Measurements from ENCODE around the gene PTPN5. TPM values are rescaled to one million over a fixed set of nuclear protein-coding genes. Genes with fewer than 3 reads are reported as not detected.

PTPN5 gene
- total RNA-seq, 2 experiments from 2014 or later: not detected

- Mint-ChIP-seq H3K4me3 (no peak overlapping the region), H3K27me3 (peaks cover 9% of the 10 kb centered on the region), H3K27ac (no peak overlapping the region), H3K4me1 (ENCODE audit: low read depth) (peaks cover 28% of the 10 kb centered on the region), H3K9me3 (no peaks in the 10 kb centered on the region), H3K36me3 (ENCODE audit: low read depth) (no peaks in the 10 kb centered on the region)
- POLR2A ChIA-PET: interaction anchor here (1.0 kb wide), 1 partner anchor 44 kb away, joined by 3 read pairs; no protein-coding TSS in a partner anchor
- no peak for ATAC-seq
- no peak for TF ChIP-seq CTCF (IDR thresholded peaks at IDR 0.05)
- DNase-seq: no peak
- CTCF ChIA-PET: interaction anchor here (0.8 to 5.4 kb wide), 10 partner anchors 10 to 238 kb away, joined by 3 to 55 read pairs (median 6); partner anchors contain the start of gene TSG101
- intact Hi-C loops (cut with micrococcal nuclease): no loop called here
Observed at GRCh38 chr11:18765554-18765953, 26.0 kb downstream of the PTPN5 start.

GRCh38 chr11:18761741-18762140, 29.9 kb downstream of the PTPN5 start:
- intact Hi-C loops (cut with micrococcal nuclease): no loop called here
- ATAC-seq (no peak), DNase-seq (no peak)
- ChIA-PET POLR2A (no interaction called here), CTCF (interaction anchor here (1.0 to 5.4 kb wide), 4 partner anchors 14 to 89 kb away, joined by 3 to 55 read pairs (median 3); no protein-coding TSS in a partner anchor)
- peaks cover 9% of the 10 kb centered on the region for H3K4me1 Mint-ChIP-seq (ENCODE audit: low read depth)
- H3K36me3 Mint-ChIP-seq (ENCODE audit: low read depth): no peaks in the 10 kb centered on the region
- TF ChIP-seq CTCF (IDR thresholded peaks at IDR 0.05): no peak
- H3K9me3 Mint-ChIP-seq: no peaks in the 10 kb centered on the region
- H3K4me3 Mint-ChIP-seq: no peak overlapping the region
- H3K27me3 Mint-ChIP-seq: peaks cover 7% of the 10 kb centered on the region
- H3K27ac Mint-ChIP-seq: no peak overlapping the region

- ChIA-PET CTCF (interaction anchor here (1.1 to 1.3 kb wide), 2 partner anchors 18 to 39 kb away, joined by 3 read pairs; no protein-coding TSS in a partner anchor), POLR2A (no interaction called here)
- no peaks in the 10 kb centered on the region for H3K9me3 Mint-ChIP-seq
- intact Hi-C loops (cut with micrococcal nuclease): no loop called here
- H3K36me3 Mint-ChIP-seq (ENCODE audit: low read depth): no peaks in the 10 kb centered on the region
- peaks cover 7% of the 10 kb centered on the region for H3K27me3 Mint-ChIP-seq
- ATAC-seq: no peak
- no peak for TF ChIP-seq CTCF (IDR thresholded peaks at IDR 0.05)
- DNase-seq: no peak
- no peak overlapping the region for H3K27ac Mint-ChIP-seq
- H3K4me1 Mint-ChIP-seq (ENCODE audit: low read depth): peaks cover 9% of the 10 kb centered on the region
- no peak overlapping the region for H3K4me3 Mint-ChIP-seq
Observed at GRCh38 chr11:18761144-18761543, 30.5 kb downstream of the PTPN5 start.

GRCh38 chr11:18757811-18758210, 33.8 kb downstream of the PTPN5 start:
- no peaks in the 10 kb centered on the region for H3K36me3 Mint-ChIP-seq (ENCODE audit: low read depth)
- ChIA-PET CTCF (interaction anchor here (1.2 to 2.2 kb wide), 6 partner anchors 11 to 218 kb away, joined by 3 to 8 read pairs (median 8); no protein-coding TSS in a partner anchor), POLR2A (no interaction called here)
- ATAC-seq (no peak), DNase-seq (no peak)
- H3K4me3 Mint-ChIP-seq: no peak overlapping the region
- H3K4me1 Mint-ChIP-seq (ENCODE audit: low read depth): no peaks in the 10 kb centered on the region
- no peak overlapping the region for H3K27ac Mint-ChIP-seq
- no peak for TF ChIP-seq CTCF (IDR thresholded peaks at IDR 0.05)
- peaks cover 1% of the 10 kb centered on the region for H3K27me3 Mint-ChIP-seq
- intact Hi-C loops (cut with micrococcal nuclease): no loop called here
- H3K9me3 Mint-ChIP-seq: no peaks in the 10 kb centered on the region

- DNase-seq (no peak), ATAC-seq (no peak)
- Mint-ChIP-seq H3K27me3 (peaks cover 1% of the 10 kb centered on the region), H3K4me3 (no peak overlapping the region), H3K36me3 (ENCODE audit: low read depth) (no peaks in the 10 kb centered on the region), H3K4me1 (ENCODE audit: low read depth) (no peaks in the 10 kb centered on the region), H3K27ac (no peak overlapping the region), H3K9me3 (no peaks in the 10 kb centered on the region)
- intact Hi-C loops (cut with micrococcal nuclease): no loop called here
- TF ChIP-seq CTCF (IDR thresholded peaks at IDR 0.05): no peak
- ChIA-PET CTCF (interaction anchor here (1.3 to 1.8 kb wide), 2 partner anchors 29 to 35 kb away, joined by 4 to 8 read pairs; no protein-coding TSS in a partner anchor), POLR2A (no interaction called here)
Observed at GRCh38 chr11:18756889-18757288, 34.7 kb downstream of the PTPN5 start.

Data from activated CD8-positive, alpha-beta T cell treated with anti-CD3 and anti-CD28 coated beads for 36 hours (primary cell).